ENCODE measurements around the gene CREM.

CREM gene

DNA sequence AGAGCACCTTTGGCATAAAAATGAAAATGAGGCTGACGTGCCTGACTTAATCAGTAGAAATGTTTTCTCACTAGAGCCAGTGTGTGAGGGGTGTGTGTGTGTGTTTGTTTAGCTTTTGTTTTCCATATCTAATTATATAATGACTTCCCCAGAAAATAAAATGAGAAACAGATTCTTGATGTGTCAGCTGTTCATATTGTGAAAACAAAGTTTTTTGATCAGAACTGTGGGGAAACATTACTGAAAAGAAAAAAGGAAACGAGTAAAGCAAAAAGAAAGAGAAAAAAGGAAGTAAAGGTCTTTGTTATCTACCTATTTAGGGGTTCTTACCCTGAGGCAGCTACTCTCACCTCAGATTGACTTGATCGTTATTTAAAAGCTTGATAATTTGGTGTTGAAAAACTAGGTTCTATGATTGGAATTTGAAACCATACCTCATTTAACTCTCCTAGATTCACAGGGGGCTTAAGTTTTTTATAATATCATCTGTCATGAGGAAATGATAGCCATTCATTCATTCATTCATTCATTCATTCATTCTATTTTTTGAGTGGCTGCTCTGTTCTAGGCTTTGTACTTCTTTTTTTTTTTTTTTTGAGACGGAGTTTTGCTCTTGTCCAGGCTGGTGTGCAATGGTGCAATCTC, 58.0 kb downstream of the CREM start:
- no peak for DNase-seq
- in situ Hi-C loops (cut with HindIII; ENCODE audit: low pct_ligation_motif_present, low pct_unique_long_range_greater_than_20kb, low sequenced_read_pairs), result no loop called here

DNA sequence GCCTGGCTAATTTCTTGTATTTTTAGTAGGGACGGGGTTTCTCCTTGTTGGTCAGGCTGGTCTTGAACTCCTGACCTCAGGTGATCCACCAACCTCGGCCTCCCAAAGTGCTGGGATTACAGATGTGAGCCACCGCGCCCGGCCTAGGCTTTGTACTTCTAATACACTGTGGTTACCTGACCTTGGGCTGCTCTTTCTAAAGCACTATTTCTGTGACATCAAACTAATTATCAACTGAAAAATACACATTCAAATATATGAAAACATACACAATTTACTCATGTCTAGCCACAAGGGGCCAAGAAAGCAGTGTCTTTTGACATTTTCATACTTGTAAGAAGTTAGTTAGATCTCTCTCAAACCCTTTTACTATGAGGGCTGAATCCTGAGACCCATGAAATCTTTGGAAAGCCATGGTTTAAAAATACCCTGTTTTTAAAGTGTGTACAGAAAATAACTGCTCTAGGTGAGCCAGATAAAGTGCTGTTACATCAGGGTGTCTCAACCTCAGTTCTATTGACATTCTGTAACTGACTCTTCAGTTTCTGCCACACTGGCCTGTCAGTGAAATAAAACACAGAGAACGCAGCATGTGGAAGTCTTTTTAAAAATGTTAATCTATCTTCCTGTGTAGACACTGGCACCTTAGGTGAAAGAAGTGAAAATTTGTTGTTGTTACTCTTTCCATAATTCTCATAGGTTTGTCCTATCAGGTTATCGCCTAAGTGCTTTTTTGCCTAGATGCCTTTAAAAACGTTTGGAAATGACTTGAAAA, 58.8 kb downstream of the CREM start:
- in situ Hi-C loops (cut with HindIII; ENCODE audit: low pct_ligation_motif_present, low pct_unique_long_range_greater_than_20kb, low sequenced_read_pairs), result no loop called here
- no peak for DNase-seq

DNA sequence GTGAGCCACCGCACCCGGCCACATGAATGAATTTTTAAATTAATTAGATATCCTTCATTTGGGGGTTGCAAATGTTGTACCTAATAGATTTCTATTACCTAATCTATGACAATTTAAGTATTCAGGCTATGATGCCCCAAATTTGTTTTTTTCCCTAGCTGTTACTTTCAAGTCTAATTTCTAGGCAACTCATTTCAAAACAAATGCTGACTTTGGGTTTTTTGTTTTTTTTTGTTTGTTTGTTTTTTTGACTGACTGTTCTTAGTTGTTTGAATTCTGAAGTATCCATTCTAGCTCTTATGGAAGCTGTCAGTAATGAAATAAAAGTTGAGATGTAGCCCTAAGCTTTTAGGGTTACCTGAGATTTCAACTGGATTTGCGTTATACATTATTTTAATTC, 62.3 kb downstream of the CREM start:
- in situ Hi-C loops (cut with HindIII; ENCODE audit: low pct_ligation_motif_present, low pct_unique_long_range_greater_than_20kb, low sequenced_read_pairs), result no loop called here
- DNase-seq, result no peak

DNA sequence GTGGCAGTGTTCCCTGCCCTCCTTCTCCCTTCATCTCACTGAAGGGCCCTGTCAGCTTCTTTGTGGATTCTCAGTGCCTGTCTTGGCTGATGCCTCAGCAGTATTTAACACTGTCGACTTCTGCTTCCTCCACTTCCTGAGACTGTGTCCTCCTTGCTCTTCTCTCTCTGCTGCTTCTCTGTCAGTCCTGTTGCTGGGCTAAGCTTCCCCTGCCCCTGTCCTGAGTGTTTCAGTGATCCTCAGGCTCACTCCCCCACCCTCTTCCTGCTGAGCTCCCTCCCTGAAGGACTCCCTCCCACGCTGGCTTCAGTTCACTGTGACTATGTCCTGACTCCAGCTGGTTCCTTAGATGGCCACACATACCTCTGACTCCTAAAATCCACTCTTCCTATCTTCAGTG, 64.9 kb downstream of the CREM start:
- no peak for DNase-seq
- in situ Hi-C loops (cut with HindIII; ENCODE audit: low pct_ligation_motif_present, low pct_unique_long_range_greater_than_20kb, low sequenced_read_pairs), result no loop called here

DNA sequence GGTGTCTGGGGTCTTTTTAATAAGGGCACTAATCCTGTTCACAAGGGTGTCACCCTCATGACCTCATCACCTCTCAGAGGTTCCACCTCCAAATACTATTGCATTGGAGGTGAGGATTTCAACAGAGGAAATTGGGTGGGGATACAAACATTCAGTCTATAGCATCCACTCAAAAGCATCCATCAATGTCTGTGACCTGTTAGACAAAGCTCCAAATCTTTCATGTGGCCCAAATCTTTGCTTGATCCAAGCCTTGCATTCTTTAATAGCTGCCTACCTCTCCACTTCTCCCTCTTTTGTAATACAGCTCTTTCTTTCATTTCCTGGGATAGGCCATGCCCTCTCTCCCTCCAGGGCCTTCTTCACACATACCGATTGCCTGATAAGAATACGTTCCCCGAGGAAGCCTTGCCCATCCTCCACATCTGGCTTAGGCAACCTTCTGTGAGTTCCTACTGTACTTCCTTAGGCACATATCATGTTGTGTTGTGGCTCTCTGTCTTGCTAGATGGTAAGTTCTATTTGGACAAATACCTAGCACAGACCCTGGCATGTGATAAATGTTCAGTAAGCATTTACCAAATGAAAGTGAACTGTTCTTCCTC, 66.1 kb downstream of the CREM start:
- in situ Hi-C loops (cut with HindIII; ENCODE audit: low pct_ligation_motif_present, low pct_unique_long_range_greater_than_20kb, low sequenced_read_pairs), result no loop called here
- DNase-seq, result no peak

DNA sequence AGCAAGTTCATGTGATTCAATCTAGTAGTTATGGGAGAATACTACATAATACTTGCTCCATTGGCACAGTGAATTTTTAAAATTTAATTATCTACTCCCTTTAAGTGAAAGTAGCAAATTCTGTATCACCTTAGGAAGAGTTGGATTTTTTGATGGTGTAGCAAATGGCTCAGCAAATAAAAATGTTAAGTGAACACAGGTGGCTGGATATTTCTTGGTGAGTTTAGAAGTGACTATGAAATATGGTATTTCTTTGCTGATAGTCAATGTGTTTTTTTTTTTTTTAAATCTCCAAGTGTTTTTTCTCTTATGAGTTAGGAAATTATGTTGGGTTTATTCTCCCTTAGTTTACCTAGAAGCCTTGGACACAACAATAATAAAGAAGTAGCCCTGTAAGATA, 67.8 kb downstream of the CREM start:
- in situ Hi-C loops (cut with HindIII; ENCODE audit: low pct_ligation_motif_present, low pct_unique_long_range_greater_than_20kb, low sequenced_read_pairs), result no loop called here

DNA sequence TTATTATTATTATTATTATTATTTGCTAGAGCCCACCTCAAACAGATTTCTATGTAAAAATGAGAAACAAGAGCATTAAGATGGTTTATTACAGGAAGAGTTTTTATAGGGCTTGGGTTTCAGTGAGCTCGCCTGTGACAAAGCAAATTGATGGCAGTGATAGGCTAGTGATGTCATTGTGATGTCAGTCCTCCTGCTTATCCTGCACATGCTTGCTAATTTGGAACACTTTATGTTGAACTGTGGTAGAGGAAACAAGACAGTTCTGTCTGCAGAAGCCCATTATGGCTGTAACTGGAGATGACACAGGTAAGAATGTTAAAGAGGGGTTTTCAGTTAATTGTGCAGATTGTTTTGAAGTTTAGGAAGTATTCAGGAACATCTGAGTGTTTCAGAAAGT, 68.3 kb downstream of the CREM start:
- DNase-seq, result peak; percentile 39
- in situ Hi-C loops (cut with HindIII; ENCODE audit: low pct_ligation_motif_present, low pct_unique_long_range_greater_than_20kb, low sequenced_read_pairs), result no loop called here

More for the DNA sequence above, 67.8 kb downstream of the CREM start:
- no peak for DNase-seq

DNA sequence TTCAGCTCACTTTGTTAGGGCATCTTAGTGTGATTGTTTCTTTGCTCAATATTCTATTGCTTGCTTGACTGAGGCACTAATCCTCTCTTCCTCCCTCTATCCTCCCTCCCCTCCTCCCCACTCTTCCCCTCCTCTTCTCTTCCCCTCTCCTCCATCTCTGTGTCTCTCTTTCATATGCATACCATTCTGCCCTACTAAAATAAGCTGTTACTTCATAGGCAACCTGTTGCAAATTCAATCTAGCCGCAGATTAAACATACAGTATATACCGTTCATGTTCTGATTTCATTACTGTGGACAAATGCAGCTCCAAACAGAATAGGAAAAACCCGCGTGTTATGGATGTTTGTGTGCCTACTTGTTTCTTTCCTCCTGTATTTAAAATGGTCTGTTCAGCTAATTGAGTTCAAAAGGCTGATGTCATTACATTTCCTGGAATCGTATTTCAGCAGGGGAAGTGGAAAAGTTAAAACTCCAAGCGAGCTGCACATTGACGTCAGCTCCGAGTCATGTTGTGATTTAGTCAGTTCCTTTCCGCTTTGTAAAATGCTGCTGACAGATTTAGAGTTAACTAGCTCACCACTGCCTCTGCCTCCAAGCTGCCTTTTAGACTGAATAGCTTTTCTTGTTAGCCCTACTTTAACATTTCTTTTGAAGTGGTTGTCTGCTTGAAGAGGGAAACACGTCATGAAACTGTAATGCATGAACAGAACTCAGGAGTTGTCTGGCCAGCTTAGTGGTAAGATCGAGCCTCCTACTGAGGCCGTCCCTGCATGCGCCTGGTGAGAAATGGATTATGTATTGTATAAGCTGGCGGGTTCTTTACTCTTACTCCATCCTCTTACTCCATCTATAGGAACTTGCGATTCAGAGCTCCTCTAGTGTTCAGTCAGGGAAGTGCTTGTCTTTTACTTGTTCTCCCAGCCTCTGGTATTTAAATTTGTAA, 69.0 kb downstream of the CREM start:
- peak; percentile 94 for DNase-seq
- in situ Hi-C loops (cut with HindIII; ENCODE audit: low pct_ligation_motif_present, low pct_unique_long_range_greater_than_20kb, low sequenced_read_pairs), result no loop called here

DNA sequence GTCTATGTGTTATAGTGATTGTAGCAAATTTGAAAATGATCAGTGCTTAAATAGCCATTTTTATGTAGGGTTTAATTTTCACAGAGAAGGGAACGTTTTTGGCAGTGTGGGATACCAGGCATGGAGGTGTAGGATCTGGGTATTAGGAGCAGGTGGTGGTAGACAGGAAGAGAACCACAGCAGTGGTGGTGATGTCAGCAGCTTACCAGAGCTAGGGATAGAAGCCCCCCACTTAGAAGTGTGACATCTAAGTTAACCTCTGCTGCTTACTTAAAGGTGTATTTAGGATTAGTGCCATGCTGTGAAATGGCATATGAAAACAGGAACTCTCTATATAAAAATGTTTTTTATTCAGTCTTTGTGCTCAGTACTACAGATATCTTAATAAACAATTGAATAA, 73.8 kb downstream of the CREM start:
- in situ Hi-C loops (cut with HindIII; ENCODE audit: low pct_ligation_motif_present, low pct_unique_long_range_greater_than_20kb, low sequenced_read_pairs), result no loop called here
- DNase-seq, result no peak

DNA sequence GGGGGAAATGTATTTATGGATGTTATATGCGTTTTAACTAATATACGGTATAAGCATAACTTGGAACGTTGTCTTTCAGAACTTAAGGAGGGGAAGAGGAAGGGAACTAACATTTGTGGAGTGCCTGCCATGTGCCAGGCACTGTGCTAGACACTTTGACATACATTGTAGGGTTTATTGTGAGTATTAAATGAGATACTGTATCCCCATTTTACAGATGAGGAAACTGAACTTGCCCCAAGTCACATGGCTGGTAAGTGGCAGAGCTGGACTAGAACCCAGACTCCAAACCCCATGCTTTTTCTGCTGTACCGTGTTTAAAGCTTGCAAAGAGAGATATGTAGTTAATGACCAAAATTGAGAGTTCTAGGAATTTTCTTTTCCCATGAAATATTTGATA, 74.6 kb downstream of the CREM start:
- in situ Hi-C loops (cut with HindIII; ENCODE audit: low pct_ligation_motif_present, low pct_unique_long_range_greater_than_20kb, low sequenced_read_pairs), result no loop called here
- no peak for DNase-seq

DNA sequence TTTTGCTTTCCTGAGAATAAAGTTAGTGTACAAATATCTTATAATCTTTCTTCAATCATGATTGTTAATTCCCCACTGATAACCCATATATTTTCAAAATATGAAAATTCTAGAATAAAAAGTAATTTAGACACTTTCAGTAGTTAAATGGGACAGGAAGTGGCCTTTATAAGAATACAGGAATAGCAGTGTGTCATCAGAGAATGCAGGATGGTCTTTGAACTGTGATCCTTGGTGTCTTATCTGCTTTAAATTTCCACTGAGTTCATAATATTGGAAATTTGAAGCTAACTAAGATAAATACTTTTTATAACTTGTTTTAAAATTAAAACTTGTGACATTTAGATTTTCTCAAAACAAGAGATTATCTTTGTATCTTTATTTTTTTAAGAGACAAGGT, 75.4 kb downstream of the CREM start:
- in situ Hi-C loops (cut with HindIII; ENCODE audit: low pct_ligation_motif_present, low pct_unique_long_range_greater_than_20kb, low sequenced_read_pairs), result no loop called here
- DNase-seq, result no peak

DNA sequence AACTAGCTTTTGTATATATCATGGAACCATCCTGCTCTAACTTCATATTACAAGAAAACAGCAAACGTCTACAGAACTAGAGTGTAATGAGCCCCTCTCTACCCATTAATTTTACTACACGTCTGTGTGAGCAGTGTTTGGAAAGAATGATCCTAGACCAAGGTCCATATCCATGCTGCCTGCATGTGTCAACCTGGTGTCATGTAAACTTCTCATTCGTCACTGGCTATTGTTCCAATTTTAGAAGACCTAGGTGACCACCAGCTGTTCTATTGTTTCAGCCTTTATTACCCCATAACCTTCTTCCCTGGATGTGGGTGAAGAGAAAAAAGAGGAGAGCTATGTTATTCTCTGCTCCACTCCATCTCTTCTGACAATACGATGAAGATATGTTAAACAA, 77.1 kb downstream of the CREM start:
- in situ Hi-C loops (cut with HindIII; ENCODE audit: low pct_ligation_motif_present, low pct_unique_long_range_greater_than_20kb, low sequenced_read_pairs), result no loop called here

DNA sequence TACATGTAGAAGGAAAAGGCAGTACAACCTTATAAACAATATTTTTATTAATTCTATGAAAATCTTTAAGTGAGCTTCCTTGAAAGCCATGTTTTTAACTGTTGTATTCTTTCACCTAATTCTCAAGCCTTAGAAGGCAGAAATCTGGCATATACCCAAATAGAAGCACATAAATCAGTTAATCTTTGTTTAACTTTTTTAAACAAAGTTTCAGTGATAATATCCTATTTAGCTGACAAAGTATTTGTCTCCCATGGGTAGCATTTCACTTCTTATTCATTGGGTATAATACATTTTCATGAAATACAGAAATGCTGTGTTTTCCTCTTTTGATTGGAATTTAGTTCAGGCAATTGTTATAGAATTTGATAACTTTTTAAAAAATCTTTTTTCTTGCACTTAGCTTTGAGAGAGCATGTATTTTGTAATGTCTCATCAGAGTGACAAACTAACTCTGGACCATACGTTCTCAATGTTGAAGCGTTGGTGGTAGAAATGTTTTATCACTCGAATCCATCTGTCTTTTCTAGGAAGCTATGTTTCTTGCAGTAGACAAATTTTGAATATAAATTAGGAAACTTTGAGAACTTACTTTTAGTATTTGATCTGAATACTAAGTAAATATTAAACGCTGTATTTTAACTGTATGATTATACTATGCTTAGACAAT, 78.1 kb downstream of the CREM start:
- no peak for DNase-seq
- in situ Hi-C loops (cut with HindIII; ENCODE audit: low pct_ligation_motif_present, low pct_unique_long_range_greater_than_20kb, low sequenced_read_pairs), result no loop called here

More for the DNA sequence above, 77.1 kb downstream of the CREM start:
- DNase-seq, result no peak

DNA sequence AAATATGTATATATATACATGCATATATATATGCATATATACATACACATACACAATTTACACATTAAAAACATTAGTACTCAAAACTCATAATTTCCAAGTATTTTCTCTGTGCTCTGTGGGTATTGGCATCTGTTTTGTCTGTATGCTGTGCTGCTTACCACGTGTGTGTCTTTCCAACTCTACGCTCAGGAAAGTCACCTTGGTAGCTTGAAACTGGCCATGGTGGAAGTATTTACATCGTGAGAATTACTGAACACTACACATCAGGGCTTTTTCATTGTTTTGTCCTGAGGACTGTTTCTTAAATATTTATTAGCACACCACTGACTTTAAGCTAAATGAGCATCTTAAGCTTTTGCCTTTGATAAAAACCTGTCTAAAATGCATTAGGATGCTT, 79.6 kb downstream of the CREM start:
- no peak for DNase-seq
- in situ Hi-C loops (cut with HindIII; ENCODE audit: low pct_ligation_motif_present, low pct_unique_long_range_greater_than_20kb, low sequenced_read_pairs), result no loop called here

DNA sequence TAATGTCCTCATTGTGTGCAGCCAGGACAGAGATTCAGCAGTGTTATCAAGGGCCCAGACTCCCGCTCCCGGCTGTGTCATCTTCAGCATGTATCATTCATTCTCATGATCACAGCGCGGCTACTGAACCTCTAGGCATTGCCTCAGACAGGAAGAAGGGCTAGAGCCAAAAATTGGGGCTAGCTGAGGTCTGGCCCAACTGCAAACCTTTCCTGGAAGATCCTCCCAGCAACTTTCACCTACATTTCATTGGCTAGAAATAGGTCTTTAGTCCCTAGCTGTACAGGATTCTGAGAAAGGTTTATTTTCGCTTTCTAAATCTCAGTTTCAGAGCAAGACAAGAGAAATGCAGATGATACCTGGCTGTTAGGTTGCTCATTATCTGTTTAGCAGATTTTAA, 81.9 kb downstream of the CREM start:
- DNase-seq, result no peak
- in situ Hi-C loops (cut with HindIII; ENCODE audit: low pct_ligation_motif_present, low pct_unique_long_range_greater_than_20kb, low sequenced_read_pairs), result no loop called here

DNA sequence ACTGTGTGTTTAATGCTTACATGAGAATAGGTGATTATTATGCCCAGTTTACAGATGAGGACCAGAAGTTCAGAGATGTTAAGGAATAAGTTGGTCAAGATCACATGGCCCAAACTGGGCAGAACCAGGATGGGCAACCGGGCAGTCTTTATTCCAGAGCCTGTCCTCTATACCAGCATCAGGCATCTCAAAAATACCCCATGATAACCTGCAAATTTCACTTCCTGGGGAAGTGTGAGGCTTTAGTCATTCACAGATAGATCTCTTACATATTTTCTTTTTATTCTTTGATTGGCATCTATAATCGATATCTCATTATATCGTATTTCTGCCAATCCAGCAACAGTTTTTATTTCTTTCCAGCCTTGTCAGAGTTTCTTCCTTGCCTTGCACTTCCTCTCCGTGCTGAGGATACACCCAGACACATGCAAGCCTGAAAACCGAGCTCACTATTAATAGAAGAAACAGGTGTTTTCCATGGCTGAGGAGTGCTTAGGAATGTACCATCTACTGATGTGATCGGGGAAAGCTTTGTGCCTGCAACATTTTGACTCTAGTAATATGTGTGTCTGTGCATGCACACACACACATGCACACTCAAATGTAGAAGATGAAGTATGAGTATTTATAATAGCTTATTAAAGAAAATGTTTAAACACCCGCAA, 82.4 kb downstream of the CREM start:
- no peak for DNase-seq
- in situ Hi-C loops (cut with HindIII; ENCODE audit: low pct_ligation_motif_present, low pct_unique_long_range_greater_than_20kb, low sequenced_read_pairs), result no loop called here

DNA sequence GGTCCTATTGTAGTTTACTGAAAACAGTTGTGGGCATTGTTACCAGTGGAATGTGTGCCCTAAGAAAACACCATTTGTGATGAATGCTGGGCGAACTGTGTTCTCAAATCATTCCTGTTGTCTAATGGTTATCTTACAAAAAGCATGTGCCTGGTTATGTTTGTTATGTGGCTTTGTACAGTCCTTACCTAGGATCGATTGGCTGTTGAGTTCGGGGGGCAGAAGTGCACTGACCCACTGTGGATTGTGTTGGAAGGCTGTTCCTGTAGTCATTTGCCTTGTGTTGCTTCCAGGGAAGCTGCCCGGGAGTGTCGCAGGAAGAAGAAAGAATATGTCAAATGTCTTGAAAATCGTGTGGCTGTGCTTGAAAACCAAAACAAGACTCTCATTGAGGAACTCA, 84.3 kb downstream of the CREM start:
- in situ Hi-C loops (cut with HindIII; ENCODE audit: low pct_ligation_motif_present, low pct_unique_long_range_greater_than_20kb, low sequenced_read_pairs), result no loop called here

DNA sequence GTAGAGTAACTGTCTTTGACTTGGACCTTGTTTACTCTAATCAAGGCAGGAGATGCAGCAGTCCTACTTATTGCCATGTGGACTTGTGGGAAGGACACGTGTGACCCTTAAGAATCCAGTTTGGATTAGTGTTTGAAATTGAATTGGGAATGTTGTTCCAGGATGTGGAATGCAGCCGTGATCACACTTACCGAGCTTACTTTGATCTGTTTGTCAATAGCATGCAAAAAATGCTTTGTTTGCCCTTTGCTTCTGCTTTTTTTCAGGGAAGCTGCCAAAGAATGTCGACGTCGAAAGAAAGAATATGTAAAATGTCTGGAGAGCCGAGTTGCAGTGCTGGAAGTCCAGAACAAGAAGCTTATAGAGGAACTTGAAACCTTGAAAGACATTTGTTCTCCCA, 84.7 kb downstream of the CREM start:
- no peak for DNase-seq
- in situ Hi-C loops (cut with HindIII; ENCODE audit: low pct_ligation_motif_present, low pct_unique_long_range_greater_than_20kb, low sequenced_read_pairs), result no loop called here

More for the DNA sequence above, 84.3 kb downstream of the CREM start:
- no peak for DNase-seq

Measured in ACHN (cell line).